Vagina (tissue), 2 donors: ENCODE results near the gene ADARB2. TPM values are rescaled to one million over a fixed set of nuclear protein-coding genes. Genes with fewer than 3 reads are reported as not detected.

Experiments used
- DNase-seq, 2 donors: peaks; one replicate each; pipeline ENCODE4 v3.0.0-alpha.2; 2017; ENCODE audit errors: extremely low spot score in 2 of 2
- H3K27ac ChIP-seq: fragments of 200-600 bp; sonication (generic); one replicate; pipeline ENCODE4 v1.5.1; 2019
- H3K27me3 ChIP-seq: fragments of 200-600 bp; sonication (generic); one replicate; pipeline ENCODE4 v1.5.1; 2019
- H3K36me3 ChIP-seq, 2 donors: fragments of 200-600 bp; sonication (generic); one replicate each; pipeline ENCODE4 v1.5.1; 2017 to 2019
- H3K4me1 ChIP-seq: fragments of 200-600 bp; sonication (generic); one replicate; pipeline ENCODE4 v1.5.1; 2019
- H3K4me3 ChIP-seq, 2 donors: fragments of 200-600 bp; sonication (generic); 1 replicate in 1 of 2; 2 replicates in 1 of 2; pipeline ENCODE4 v1.5.1; 2016 to 2019
- H3K9me3 ChIP-seq: fragments of 200-600 bp; sonication (generic); one replicate; pipeline ENCODE4 v1.5.1; 2019
- POLR2A ChIP-seq, 2 donors: fragments of 450-650 bp; IDR thresholded peaks; one replicate each; pipeline ENCODE4 v1.6.1; 2017; ENCODE audit warnings: antibody characterized with exemption in 2 of 2, mild to moderate bottlenecking in 2 of 2, moderate library complexity in 2 of 2
- POLR2AphosphoS5 ChIP-seq, 2 donors: sonication (generic); formaldehyde crosslinking; IDR thresholded peaks; one replicate each; pipeline ENCODE4 v1.9.0; 2017; ENCODE audit warnings: antibody characterized with exemption in 2 of 2, mild to moderate bottlenecking in 2 of 2, low read depth in 1 of 2; ENCODE audit not compliant: insufficient read depth in 1 of 2
- intact Hi-C: fragments of 100-400 bp; cut with DNase I; formaldehyde crosslinking; loops from one replicate; pipeline ENCODE4 v1.15.1; 2023
- total RNA-seq: library from RNA; depleted of rRNA; stranded (reverse); fragments of >200 nt; gene quantifications from one replicate; pipeline ENCODE4 v1.2.3, GENCODE V29; 2016
- TF ChIP-seq, protein P1 (sequence below), 3 experiments: fragments of 450-650 bp in 2 of 3; fragments of 200-600 bp in 1 of 3; sonication (generic) in 1 of 3; IDR thresholded peaks; one replicate each; pipeline ENCODE4 v1.5.1; 2017 to 2019; ENCODE audit warnings: antibody characterized with exemption in 3 of 3, mild to moderate bottlenecking in 2 of 3, moderate library complexity in 2 of 3

Gene ADARB2
- total RNA-seq, 1 donor from 2014 or later = 3.4 TPM

DNA sequence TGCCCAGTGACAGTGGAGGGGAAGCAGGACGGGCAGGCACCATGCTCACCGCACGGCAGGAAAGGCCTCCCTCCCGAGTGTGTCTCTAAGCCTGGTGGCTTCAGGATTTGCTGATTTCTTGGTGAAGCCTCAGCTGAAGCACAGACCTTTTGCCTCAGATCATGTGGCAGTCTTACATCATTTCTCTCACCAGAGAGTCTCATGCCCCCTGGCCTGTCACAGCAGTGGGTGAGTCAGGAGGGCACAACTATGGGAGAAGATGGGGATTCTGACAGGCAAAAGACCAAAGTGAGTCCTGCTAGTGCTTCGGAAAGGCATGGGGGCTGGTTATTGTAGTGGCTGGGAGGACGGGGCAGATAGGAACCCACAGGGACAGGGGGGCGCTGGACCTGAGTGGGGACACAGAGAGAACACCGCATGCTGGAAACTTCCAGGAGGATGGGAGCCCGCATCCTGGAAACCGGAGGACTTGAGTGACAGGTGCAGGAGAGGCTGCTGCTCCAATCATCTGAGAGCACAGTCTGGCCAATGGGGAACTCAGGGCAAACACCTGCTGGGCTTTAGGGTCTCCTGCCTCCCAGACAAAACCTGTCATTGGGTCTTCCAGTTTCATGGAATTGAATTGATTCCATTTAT, 166.8 kb downstream of the ADARB2 start:
- H3K27ac ChIP-seq = no peak overlapping the region
- no peak for DNase-seq
- intact Hi-C loops = no loop called here

DNA sequence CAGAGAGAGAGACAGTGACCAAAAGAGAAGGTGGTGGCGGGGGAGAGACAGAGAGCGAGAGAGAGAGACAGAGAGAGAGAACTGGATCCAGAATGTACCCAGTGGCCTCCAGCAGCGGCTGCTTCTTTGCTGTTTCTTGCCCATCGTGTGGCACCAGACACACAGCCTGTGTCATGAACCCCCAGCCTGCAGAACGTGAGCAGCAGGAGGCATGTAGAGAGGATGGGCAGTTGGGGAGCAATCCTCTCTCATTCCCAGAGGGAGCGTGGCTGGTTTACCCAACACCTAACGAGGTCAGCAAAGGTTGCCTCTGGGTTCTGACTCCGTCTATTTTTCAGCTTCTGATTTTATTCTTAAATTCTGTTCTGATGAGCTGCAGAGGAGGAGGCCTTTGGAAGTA, 168.1 kb downstream of the ADARB2 start:
- Histone ChIP-seq H3K4me1 (no peaks in the 10 kb centered on the region), H3K27me3 (no peaks in the 10 kb centered on the region), H3K4me3 (no peak overlapping the region), H3K27ac (no peak overlapping the region), H3K9me3 (no peaks in the 10 kb centered on the region), H3K36me3 (no peaks in the 10 kb centered on the region)
- DNase-seq = no peak
- intact Hi-C loops = no loop called here
- TF ChIP-seq, protein P1, sequence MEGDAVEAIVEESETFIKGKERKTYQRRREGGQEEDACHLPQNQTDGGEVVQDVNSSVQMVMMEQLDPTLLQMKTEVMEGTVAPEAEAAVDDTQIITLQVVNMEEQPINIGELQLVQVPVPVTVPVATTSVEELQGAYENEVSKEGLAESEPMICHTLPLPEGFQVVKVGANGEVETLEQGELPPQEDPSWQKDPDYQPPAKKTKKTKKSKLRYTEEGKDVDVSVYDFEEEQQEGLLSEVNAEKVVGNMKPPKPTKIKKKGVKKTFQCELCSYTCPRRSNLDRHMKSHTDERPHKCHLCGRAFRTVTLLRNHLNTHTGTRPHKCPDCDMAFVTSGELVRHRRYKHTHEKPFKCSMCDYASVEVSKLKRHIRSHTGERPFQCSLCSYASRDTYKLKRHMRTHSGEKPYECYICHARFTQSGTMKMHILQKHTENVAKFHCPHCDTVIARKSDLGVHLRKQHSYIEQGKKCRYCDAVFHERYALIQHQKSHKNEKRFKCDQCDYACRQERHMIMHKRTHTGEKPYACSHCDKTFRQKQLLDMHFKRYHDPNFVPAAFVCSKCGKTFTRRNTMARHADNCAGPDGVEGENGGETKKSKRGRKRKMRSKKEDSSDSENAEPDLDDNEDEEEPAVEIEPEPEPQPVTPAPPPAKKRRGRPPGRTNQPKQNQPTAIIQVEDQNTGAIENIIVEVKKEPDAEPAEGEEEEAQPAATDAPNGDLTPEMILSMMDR (IDR thresholded peaks at IDR 0.05) = no peak
- TF ChIP-seq POLR2A (IDR thresholded peaks at IDR 0.05) = no peak
- TF ChIP-seq POLR2AphosphoS5 (IDR thresholded peaks at IDR 0.05; ENCODE audit: insufficient read depth in 1 of 2, low read depth in 1 of 2) = no peak

More for the DNA sequence above, 166.8 kb downstream of the ADARB2 start:
- Histone ChIP-seq H3K9me3 (no peaks in the 10 kb centered on the region), H3K4me3 (no peak overlapping the region), H3K36me3 (no peaks in the 10 kb centered on the region), H3K27me3 (no peaks in the 10 kb centered on the region), H3K4me1 (no peaks in the 10 kb centered on the region)
- TF ChIP-seq POLR2A (IDR thresholded peaks at IDR 0.05) (no peak), POLR2AphosphoS5 (IDR thresholded peaks at IDR 0.05; ENCODE audit: insufficient read depth in 1 of 2, low read depth in 1 of 2) (no peak)
- TF ChIP-seq, protein P1 (IDR thresholded peaks at IDR 0.05) = no peak

DNA sequence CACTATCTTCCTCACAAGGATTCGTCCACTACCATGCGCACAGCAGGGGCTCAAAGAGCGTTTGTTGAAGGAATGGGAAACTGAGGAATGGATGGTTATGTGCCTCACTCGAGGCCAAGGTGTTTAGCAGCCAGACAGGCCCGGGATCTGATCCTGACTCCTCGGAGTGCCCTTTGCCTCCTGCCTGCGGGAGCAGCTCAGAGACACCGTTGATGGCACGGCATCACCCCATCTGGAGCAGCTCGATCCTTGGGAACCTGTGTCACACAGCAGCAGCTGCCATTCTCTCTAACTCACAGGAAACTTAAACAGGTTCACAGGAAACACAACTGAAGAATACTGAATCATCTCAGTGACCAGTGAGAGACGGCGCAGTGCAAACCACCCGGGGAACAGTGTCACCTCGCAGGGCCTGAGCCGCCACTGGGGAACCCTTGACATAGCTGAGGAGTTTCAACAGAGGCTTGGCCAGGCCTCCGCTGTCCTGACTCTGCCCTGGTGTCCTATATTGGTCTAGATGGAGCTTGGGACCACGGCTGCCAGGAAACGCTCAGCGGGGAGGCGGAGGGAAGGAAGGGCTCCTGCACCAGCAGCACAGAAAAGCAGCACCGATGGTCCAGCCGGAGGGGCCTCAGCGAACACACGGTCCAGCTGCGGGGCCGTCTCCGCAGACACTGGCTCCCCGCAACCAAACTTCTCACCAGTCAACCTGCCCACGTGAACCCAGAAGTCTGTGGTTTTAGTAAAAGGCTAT, 169.4 kb downstream of the ADARB2 start:
- Histone ChIP-seq H3K4me1 (no peaks in the 10 kb centered on the region), H3K27me3 (no peaks in the 10 kb centered on the region), H3K36me3 (no peaks in the 10 kb centered on the region), H3K27ac (no peak overlapping the region), H3K9me3 (no peaks in the 10 kb centered on the region), H3K4me3 (no peak overlapping the region)
- DNase-seq = no peak
- TF ChIP-seq POLR2A (IDR thresholded peaks at IDR 0.05) (no peak), POLR2AphosphoS5 (IDR thresholded peaks at IDR 0.05; ENCODE audit: insufficient read depth in 1 of 2, low read depth in 1 of 2) (no peak)
- TF ChIP-seq, protein P1 (IDR thresholded peaks at IDR 0.05) = no peak
- intact Hi-C loops = no loop called here

DNA sequence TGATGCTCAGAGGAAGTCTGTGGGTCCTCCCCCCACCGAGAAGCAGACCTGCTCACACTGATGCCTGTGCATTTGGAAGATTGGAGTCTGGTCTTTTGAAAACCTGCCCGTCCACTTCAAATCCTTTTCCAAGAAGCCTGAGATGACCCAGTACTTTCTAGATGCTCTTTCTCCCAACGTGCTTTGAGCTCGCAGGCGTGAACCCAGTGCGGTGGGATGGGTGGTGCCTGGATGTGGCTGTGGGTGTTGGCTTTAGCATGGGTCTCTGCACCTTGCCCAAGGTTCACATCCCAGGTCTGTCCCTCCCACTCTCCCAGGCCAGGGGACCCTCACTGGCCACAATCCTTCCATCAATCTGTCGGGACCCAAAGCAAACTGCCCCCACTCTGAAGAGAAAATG, 170.2 kb downstream of the ADARB2 start:
- TF ChIP-seq, protein P1 (IDR thresholded peaks at IDR 0.05) = no peak
- TF ChIP-seq POLR2AphosphoS5 (IDR thresholded peaks at IDR 0.05; ENCODE audit: insufficient read depth in 1 of 2, low read depth in 1 of 2) (no peak), POLR2A (IDR thresholded peaks at IDR 0.05) (no peak)
- intact Hi-C loops = no loop called here
- Histone ChIP-seq H3K4me3 (no peak overlapping the region), H3K36me3 (no peaks in the 10 kb centered on the region), H3K27ac (no peak overlapping the region), H3K4me1 (no peaks in the 10 kb centered on the region), H3K27me3 (no peaks in the 10 kb centered on the region), H3K9me3 (no peaks in the 10 kb centered on the region)
- DNase-seq = no peak

DNA sequence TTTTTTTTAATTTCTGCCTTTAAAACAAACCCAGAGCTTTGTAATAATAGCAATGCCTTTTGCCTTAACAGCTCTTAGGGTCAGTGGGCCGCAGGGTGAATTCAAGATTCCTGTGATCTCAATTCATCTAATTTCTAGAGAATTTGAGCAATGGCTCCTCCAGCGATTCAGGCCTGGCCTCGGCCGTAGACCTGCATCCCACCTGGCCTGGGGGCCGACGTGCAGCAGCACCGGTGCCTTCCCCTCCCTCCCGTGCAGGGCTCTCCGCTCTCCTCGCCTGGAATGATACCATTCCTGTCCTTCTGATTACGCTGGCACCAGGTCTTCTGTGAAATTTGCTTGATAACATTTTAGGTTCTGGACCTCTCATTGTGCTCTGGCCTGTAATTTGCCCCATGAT, 172.5 kb downstream of the ADARB2 start:
- intact Hi-C loops = no loop called here
- H3K36me3 ChIP-seq = no peaks in the 10 kb centered on the region
- H3K27ac ChIP-seq = no peak overlapping the region
- TF ChIP-seq POLR2AphosphoS5 (IDR thresholded peaks at IDR 0.05; ENCODE audit: insufficient read depth in 1 of 2, low read depth in 1 of 2) (no peak), POLR2A (IDR thresholded peaks at IDR 0.05) (no peak)
- TF ChIP-seq, protein P1 (IDR thresholded peaks at IDR 0.05) = no peak
- no peak for DNase-seq
- H3K4me3 ChIP-seq = no peak overlapping the region
- no peaks in the 10 kb centered on the region for H3K4me1 ChIP-seq
- no peaks in the 10 kb centered on the region for H3K27me3 ChIP-seq
- no peaks in the 10 kb centered on the region for H3K9me3 ChIP-seq
